Measurements from ENCODE around the gene AKT1.

Gene AKT1

DNA sequence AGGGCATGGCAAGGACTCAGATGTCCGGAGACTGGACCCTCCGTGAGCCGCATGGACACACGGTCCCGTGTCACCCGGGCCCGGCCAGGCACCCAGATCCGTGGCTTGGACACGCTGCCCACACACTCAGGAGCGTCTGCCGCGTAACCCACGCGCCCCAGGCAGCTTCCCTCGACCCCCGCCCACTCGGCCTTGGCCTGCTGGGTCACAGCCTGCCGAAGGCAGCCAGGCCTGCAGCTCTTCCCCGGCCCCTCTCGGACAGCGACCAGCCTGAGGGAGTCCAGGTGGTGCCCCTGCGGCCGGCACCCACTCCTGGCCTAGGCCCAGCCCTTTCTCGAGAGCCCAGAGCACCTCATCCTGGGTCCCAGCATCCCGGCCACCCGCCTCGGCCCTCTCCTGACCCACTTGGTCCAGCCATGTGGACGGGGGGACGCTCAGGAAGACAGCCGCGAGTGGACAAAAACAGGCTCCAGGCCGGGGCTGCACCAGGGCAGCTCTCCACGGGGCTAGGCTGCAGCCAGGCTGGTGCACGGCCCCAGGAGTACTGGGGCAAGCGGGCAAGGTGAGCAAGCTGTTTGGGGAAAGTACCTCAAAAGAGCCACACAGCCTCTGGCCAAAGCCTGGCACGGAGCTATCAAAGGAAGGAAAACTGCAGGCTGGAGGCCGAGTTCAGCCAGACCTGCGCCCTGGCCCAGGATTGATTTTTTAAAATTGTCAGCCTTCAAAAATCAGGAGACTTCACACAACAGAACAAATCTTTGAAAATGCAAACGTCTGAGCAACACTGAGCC, 6.5 kb downstream of the AKT1 start:
- H3K9me3 Mint-ChIP-seq: no peaks in the 10 kb centered on the region
- DNase-seq: no peak
- peaks cover 19% of the 10 kb centered on the region for H3K4me1 Mint-ChIP-seq
- H3K36me3 Mint-ChIP-seq (ENCODE audit: low read depth): no peaks in the 10 kb centered on the region
- H3K27ac Mint-ChIP-seq: no peak overlapping the region
- no peak for TF ChIP-seq CTCF (IDR thresholded peaks at IDR 0.05)
- no peak overlapping the region for H3K4me3 Mint-ChIP-seq
- no peaks in the 10 kb centered on the region for H3K27me3 Mint-ChIP-seq (ENCODE audit: low read depth, poor library complexity)

DNA sequence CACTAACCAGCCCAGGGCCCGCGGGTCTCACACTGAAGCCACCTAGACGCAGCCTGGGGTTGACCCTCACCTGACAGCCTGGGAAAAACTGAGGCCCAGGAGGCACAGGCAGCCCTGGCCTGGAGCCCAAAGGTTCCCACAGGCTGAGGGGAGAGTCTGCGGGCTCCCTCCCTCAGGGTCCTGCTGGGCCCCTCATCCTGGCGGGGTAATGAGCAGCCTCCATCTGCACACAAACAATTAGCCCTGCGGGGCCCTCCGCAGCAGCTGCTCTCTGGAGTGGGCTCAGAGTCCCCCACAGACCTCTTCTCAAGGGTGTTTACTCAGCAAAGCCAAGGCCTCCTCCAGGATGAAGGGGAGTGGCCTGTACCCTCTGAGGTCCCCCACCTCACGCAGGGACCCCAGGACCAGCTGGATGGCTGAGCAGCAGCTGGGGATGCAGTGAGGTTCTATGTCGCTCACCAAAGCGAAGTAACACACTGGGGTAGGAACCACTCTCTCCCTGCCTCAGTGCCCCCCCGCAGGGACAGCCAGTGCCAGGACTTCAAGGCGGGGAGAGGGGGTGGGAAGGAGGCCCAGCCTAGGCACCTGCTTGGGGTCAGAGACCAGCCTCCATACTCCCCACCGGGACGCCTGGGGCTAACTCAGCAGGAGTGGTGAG, 7.3 kb downstream of the AKT1 start:
- Mint-ChIP-seq H3K4me1 (peaks cover 12% of the 10 kb centered on the region), H3K36me3 (ENCODE audit: low read depth) (no peaks in the 10 kb centered on the region), H3K4me3 (no peak overlapping the region), H3K9me3 (no peaks in the 10 kb centered on the region), H3K27me3 (ENCODE audit: low read depth, poor library complexity) (no peaks in the 10 kb centered on the region), H3K27ac (no peak overlapping the region)
- TF ChIP-seq CTCF (IDR thresholded peaks at IDR 0.05): no peak
- no peak for DNase-seq

DNA sequence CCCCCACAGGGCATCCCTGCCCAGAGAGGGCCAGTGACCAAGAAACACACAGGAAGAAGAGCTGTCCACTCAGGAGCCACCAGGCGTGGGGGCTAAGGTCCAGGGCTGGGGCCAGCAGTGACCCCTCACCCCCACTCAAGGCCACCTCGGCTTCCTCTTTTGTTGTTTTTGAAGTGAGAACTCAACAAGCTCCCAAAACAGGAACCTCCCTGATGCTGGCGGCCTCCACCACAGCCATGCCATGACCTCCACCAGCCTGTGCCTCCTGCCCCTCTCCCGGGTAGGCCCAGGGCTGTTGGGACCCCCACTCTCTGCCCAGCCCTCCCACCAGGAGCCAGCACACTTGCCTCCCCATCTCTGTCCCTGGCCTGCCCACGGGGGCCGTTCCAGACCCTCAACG, 7.8 kb downstream of the AKT1 start:
- no peak for TF ChIP-seq CTCF (IDR thresholded peaks at IDR 0.05)
- no peak for DNase-seq

GRCh38 chr14:104786726-104787675, 8.5 kb downstream of the AKT1 start:
- DNase-seq: no peak
- H3K4me3 Mint-ChIP-seq: no peak overlapping the region
- H3K36me3 Mint-ChIP-seq (ENCODE audit: low read depth): no peaks in the 10 kb centered on the region
- peaks cover 4% of the 10 kb centered on the region for H3K4me1 Mint-ChIP-seq
- TF ChIP-seq CTCF (IDR thresholded peaks at IDR 0.05): no peak
- H3K27me3 Mint-ChIP-seq (ENCODE audit: low read depth, poor library complexity): no peaks in the 10 kb centered on the region
- no peak overlapping the region for H3K27ac Mint-ChIP-seq
- H3K9me3 Mint-ChIP-seq: no peaks in the 10 kb centered on the region

More for the DNA sequence above, 7.8 kb downstream of the AKT1 start:
- Mint-ChIP-seq H3K36me3 (ENCODE audit: low read depth) (no peaks in the 10 kb centered on the region), H3K9me3 (no peaks in the 10 kb centered on the region), H3K27ac (no peak overlapping the region), H3K27me3 (ENCODE audit: low read depth, poor library complexity) (no peaks in the 10 kb centered on the region), H3K4me1 (peaks cover 6% of the 10 kb centered on the region), H3K4me3 (no peak overlapping the region)

DNA sequence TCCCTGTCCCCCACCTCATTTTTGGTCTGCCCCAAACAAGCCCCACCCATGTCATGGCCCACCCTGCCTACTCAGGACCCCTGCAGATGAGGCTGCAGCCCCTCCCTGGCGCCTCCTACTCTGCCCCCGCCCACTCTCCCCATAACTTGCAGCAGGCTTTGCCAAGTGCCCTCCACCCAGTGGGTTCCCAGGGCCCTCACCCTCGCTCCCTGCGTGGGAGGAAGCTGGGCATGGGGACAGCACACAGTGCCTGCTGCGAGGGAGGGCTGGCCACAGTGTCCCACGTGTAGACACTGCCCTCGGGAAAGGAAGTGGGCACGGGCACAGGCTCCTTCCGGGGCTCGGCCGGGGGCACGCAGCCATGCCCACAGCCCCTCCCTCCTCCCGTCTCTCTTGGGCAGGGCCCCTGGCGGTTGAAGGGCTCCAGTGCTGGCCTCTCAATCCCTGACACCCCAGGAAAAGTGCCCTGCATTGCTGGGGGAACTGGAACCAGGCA, 9.4 kb downstream of the AKT1 start:
- Mint-ChIP-seq H3K4me1 (no peaks in the 10 kb centered on the region), H3K27ac (no peak overlapping the region), H3K36me3 (ENCODE audit: low read depth) (no peaks in the 10 kb centered on the region), H3K9me3 (no peaks in the 10 kb centered on the region), H3K27me3 (ENCODE audit: low read depth, poor library complexity) (no peaks in the 10 kb centered on the region), H3K4me3 (no peak overlapping the region)
- no peak for DNase-seq
- TF ChIP-seq CTCF (IDR thresholded peaks at IDR 0.05): no peak

Data from nephron progenitor cell (in vitro differentiated cells).